Left ventricle myocardium superior (tissue), 1 donor: Measurements from ENCODE around the gene SPATA12. TPM values are rescaled to one million over a fixed set of nuclear protein-coding genes. Genes with fewer than 3 reads are reported as not detected.

ENCODE experiments used
- ATAC-seq: fragments of 200-7000 bp; cut with Tn5 transposase; one replicate; pipeline ENCODE4 v1.9.1; 2020; ENCODE audit warnings: mild to moderate bottlenecking, moderate library complexity
- DNase-seq: peaks from one replicate; pipeline ENCODE4 v3.0.0-alpha.2; 2020
- intact Hi-C: fragments of 100-400 bp; cut with micrococcal nuclease; formaldehyde crosslinking; loops from one replicate; pipeline ENCODE4 v1.11.0; 2022
- total RNA-seq: library from RNA; stranded (reverse); fragmentation: NEBNext Ultra II Directional; extraction: Animal tissue kit (Norgen Biotek cat#: 25700); gene quantifications from one replicate; pipeline ENCODE4 v1.2.1, GENCODE V29; 2021
- donor health status: DM: no; HTN: yes; CAD: no; lungs with severe emphysema.

SPATA12 gene
- total RNA-seq, 1 donor from 2014 or later, result not detected

- ATAC-seq (no peak), DNase-seq (no peak)
- intact Hi-C loops, result no loop called here
Measured at GRCh38 chr3:57098418-57099310, 38.2 kb downstream of the SPATA12 start.

GRCh38 chr3:57100046-57100695 lies 39.7 kb downstream of the SPATA12 start:
- intact Hi-C loops, result loop anchor here (10.0 kb wide), 1 partner anchor 125 kb away; the partner anchor contains the start of gene APPL1
- ATAC-seq, result peak; percentile 85
- no peak for DNase-seq

- no peak for DNase-seq
- no peak for ATAC-seq
- intact Hi-C loops, result loop anchor here (10.0 kb wide), 1 partner anchor 119 kb away; the partner anchor contains the start of gene APPL1
Measured at GRCh38 chr3:57105585-57105984, 45.1 kb downstream of the SPATA12 start.

GRCh38 chr3:57108684-57109083 lies 48.2 kb downstream of the SPATA12 start:
- no peak for DNase-seq
- intact Hi-C loops, result loop anchor here (10.0 kb wide), 1 partner anchor 116 kb away; the partner anchor contains the start of gene APPL1
- ATAC-seq, result no peak

DNA sequence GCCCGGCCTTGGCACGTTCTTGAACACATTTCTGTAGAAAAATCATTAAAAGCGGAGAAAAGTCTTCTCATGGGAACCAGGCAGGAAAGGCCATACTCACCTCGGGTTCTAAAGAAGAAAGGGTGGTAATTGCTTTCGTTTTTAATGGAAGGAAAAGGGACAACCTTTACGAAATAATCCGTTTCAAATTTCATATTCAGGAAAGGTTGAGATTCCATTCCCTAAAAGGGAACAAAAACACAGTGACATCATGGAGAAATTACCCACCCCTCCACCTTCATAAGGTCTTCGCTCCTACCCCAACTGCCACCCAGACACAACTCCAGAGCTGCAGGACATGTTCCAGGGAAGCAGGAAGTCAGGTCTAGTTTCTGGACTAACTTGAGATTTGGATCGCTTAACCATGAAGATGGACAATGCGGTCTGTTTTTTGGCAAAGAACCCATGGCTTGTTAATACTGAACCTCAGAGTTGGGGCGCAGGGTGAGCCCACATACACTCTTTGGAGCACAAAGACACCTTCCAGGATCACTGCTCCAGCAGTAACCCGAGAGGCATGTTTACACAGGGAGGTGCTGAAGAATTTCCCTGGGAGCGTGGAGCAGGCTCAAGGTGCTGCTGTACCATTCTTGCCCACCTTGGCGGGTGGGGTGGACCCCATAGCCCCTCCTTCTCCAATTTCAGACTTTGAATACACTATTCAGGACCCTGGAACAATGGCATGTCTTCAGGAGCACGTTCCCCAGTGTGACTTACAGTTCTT lies 49.2 kb downstream of the SPATA12 start:
- intact Hi-C loops, result loop anchor here (10.0 kb wide), 1 partner anchor 115 kb away; the partner anchor contains the start of gene APPL1
- no peak for DNase-seq
- ATAC-seq, result no peak

- DNase-seq (no peak), ATAC-seq (no peak)
- intact Hi-C loops, result no loop called here
Measured at GRCh38 chr3:57110214-57110613, 49.8 kb downstream of the SPATA12 start.

DNA sequence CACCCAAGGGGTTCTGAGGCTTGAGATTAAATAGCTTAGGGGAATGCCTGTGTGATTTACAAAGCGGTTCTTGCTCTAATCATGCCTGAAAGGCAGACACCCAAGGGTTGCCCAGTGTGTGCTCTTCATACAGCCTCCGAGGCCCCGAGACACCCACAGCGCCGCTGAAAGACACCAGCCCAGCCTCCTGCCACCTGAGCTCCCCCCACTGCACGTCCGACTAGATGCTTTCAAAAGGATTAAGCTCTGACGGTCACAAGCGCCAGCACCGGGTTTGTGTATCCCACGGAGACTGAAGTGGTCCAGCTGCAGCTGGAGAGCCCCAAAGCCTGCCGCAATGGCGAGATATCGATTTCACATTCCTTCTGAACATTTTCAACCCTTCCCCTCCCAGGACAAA lies 50.3 kb downstream of the SPATA12 start:
- intact Hi-C loops, result no loop called here
- DNase-seq (no peak), ATAC-seq (no peak)

DNA sequence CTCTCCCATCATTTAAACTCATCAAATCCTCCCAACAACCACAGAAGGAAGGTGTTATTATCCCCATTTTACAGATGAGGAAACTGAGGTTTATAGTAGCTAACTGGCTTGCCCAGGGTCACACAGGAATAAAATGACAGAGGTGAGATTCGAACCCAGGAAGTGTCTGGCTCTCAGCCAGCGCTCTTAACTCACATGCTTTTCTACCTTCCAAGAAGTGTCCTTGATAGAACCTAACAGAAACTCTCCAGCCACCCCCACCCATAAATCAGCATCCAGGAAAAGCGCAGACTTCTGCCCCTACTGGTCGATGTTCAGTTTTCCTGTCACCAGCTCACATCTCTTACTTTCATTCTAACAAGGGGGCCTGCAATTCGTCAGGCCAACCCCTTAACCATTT lies 51.7 kb downstream of the SPATA12 start:
- DNase-seq, result no peak
- intact Hi-C loops, result no loop called here
- no peak for ATAC-seq

DNA sequence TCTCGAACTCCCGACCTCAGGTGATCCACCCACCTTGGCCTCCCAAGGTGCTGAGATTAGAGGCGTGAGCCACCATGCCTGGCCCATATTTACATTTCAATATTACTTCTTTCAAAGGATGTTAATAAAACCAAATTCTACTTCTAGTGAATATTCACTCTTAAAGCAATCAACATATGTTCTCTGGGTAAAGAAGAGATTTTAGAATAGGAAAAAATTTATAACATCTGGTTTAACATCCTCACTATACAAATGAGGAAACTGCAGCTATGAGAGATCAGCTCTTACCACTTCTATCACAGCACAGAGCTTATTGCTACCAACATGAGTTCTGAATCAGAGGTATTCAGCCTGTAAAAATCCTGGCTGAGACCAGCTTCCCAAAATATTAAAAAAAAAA lies 56.0 kb downstream of the SPATA12 start:
- ATAC-seq, result no peak

DNA sequence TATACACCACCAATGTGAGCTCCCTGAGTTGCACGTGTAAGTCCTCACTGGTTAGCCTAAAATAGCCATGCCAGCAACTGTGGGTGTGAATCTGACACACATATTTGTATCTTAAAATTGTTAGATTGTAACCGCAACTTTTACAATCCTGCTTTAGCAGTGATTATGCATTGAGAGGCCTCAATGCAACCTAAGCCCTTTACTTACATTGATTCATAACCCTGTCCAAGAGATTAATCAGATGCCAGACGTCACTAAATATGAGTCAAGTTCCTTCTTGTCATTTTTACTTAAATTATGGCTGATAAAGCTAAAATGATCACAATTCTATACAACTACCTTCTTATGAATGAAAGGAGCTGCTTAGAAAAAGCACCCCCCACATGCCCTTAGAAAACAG lies 57.8 kb downstream of the SPATA12 start:
- intact Hi-C loops, result no loop called here

More for the DNA sequence above, 56.0 kb downstream of the SPATA12 start:
- intact Hi-C loops, result no loop called here
- no peak for DNase-seq

DNA sequence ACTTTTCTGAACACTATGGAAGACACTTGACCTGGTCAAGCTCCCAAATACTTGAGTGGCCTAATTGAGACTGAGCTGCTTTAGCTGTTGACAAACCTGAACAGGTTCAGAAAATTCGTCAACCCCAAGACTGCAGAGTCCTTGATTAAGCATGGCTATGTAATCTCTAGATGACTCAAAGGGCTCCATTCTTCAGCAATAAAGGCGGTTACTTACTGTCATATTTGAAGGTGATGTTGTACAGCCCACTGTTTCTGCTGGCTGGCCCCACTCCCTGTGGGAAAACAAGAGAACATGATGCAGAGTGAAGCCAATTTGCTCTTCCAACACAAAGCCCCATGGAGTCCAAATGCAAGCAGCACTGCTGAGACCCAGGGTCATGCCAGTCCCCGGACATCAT lies 59.6 kb downstream of the SPATA12 start:
- no peak for DNase-seq
- ATAC-seq, result peak; percentile 60
- intact Hi-C loops, result no loop called here

More for the DNA sequence above, 57.8 kb downstream of the SPATA12 start:
- DNase-seq (no peak), ATAC-seq (no peak)

- intact Hi-C loops, result no loop called here
- DNase-seq (no peak), ATAC-seq (peak; percentile 67)
Measured at GRCh38 chr3:57120451-57121174, 60.1 kb downstream of the SPATA12 start.

Other genes with a start within 250 kb of the SPATA12 start
- gene IL17RD, start 104.7 kb downstream of the SPATA12 start, total RNA-seq, result 4.4 TPM
- 0.77 TPM for gene HESX1, start 139.3 kb downstream of the SPATA12 start, total RNA-seq
- gene APPL1, start 167.1 kb downstream of the SPATA12 start, total RNA-seq, result 49.2 TPM
- 14.1 TPM for gene ASB14, start 232.0 kb downstream of the SPATA12 start, total RNA-seq